Osteoblast (primary cell): ENCODE data around the gene TSPAN8. TPM values are rescaled to one million over a fixed set of nuclear protein-coding genes. Genes with fewer than 3 reads are reported as not detected.

Source experiments
- DNase-seq: peaks from one replicate; pipeline ENCODE4 v3.0.0; 2011; ENCODE audit warnings: low spot score, mixed read lengths; ENCODE audit not compliant: insufficient read length; ENCODE audit errors: missing footprints
- H2AFZ ChIP-seq: 2 replicates; pipeline ENCODE4 v1.6.0; 2011; ENCODE audit warnings: mild to moderate bottlenecking, low read length
- H3K27ac ChIP-seq: 2 replicates; pipeline ENCODE4 v1.5.1; 2011; ENCODE audit warnings: mild to moderate bottlenecking, low read depth, low read length, moderate library complexity
- H3K27me3 ChIP-seq: 2 replicates; pipeline ENCODE4 v1.6.0; 2012; ENCODE audit warnings: mild to moderate bottlenecking, control low read depth, inconsistent platforms, low read length, moderate library complexity; ENCODE audit not compliant: insufficient read depth
- H3K36me3 ChIP-seq: 2 replicates; pipeline ENCODE4 v1.5.1; 2011; ENCODE audit warnings: mild to moderate bottlenecking, low read length, control low read depth, moderate library complexity; ENCODE audit not compliant: insufficient read depth
- H3K4me1 ChIP-seq: 2 replicates; pipeline ENCODE4 v1.5.1; 2011; ENCODE audit warnings: mild to moderate bottlenecking, low read length, control low read depth, moderate library complexity; ENCODE audit not compliant: insufficient read depth
- H3K4me2 ChIP-seq: 2 replicates; pipeline ENCODE4 v1.6.0; 2011; ENCODE audit warnings: mild to moderate bottlenecking, low read length; ENCODE audit not compliant: insufficient read depth
- H3K4me3 ChIP-seq: fragments of 200-600 bp; sonication (generic); 3 replicates; pipeline ENCODE4 v1.5.1; 2012; ENCODE audit warnings: mild to moderate bottlenecking, low read length, inconsistent platforms; ENCODE audit not compliant: insufficient read depth
- H3K79me2 ChIP-seq: 2 replicates; pipeline ENCODE4 v1.6.0; 2012; ENCODE audit warnings: mild to moderate bottlenecking, low read length, control low read depth, inconsistent platforms; ENCODE audit not compliant: insufficient read depth
- H3K9me3 ChIP-seq: 2 replicates; pipeline ENCODE4 v1.5.1; 2011; ENCODE audit warnings: low read depth, low read length, control low read depth
- H4K20me1 ChIP-seq: 2 replicates; pipeline ENCODE4 v1.6.0; 2012; ENCODE audit warnings: mild to moderate bottlenecking, low read length, control low read depth; ENCODE audit not compliant: insufficient read depth
- CTCF ChIP-seq: IDR thresholded peaks from 2 replicates; pipeline ENCODE4 v1.5.1; 2011; ENCODE audit warnings: mild to moderate bottlenecking, low read depth, low read length, moderate library complexity; ENCODE audit errors: extremely low read depth
- total RNA-seq: library from RNA; depleted of rRNA; stranded (reverse); fragments of >200 nt; gene quantifications from 2 replicates; pipeline ENCODE4 v1.2.3, GENCODE V29; 2012

Gene TSPAN8
- total RNA-seq, 1 donor = under 0.01 TPM

- H2AFZ ChIP-seq = no peak overlapping the region
- H3K27me3 ChIP-seq = no peaks in the 10 kb centered on the region
- H3K9me3 ChIP-seq = no peaks in the 10 kb centered on the region
- TF ChIP-seq CTCF = no peak
- H4K20me1 ChIP-seq = no peaks in the 10 kb centered on the region
- no peaks in the 10 kb centered on the region for H3K4me1 ChIP-seq
- no peak for DNase-seq
- no peaks in the 10 kb centered on the region for H3K79me2 ChIP-seq
- no peaks in the 10 kb centered on the region for H3K36me3 ChIP-seq
- no peak overlapping the region for H3K4me2 ChIP-seq
- H3K4me3 ChIP-seq = no peak overlapping the region
- no peak overlapping the region for H3K27ac ChIP-seq
Measured at GRCh38 chr12:71195338-71195896, 37.6 kb upstream of the TSPAN8 start.

- no peaks in the 10 kb centered on the region for H3K36me3 ChIP-seq
- no peak overlapping the region for H3K4me3 ChIP-seq
- H3K4me1 ChIP-seq = no peaks in the 10 kb centered on the region
- H3K79me2 ChIP-seq = no peaks in the 10 kb centered on the region
- no peak for DNase-seq
- no peaks in the 10 kb centered on the region for H3K27me3 ChIP-seq
- H2AFZ ChIP-seq = no peak overlapping the region
- no peak for TF ChIP-seq CTCF
- H3K9me3 ChIP-seq = no peaks in the 10 kb centered on the region
- H4K20me1 ChIP-seq = no peaks in the 10 kb centered on the region
- H3K27ac ChIP-seq = no peak overlapping the region
- no peak overlapping the region for H3K4me2 ChIP-seq
Measured at GRCh38 chr12:71194657-71195056, 36.9 kb upstream of the TSPAN8 start.

- H3K4me1 ChIP-seq = no peaks in the 10 kb centered on the region
- no peaks in the 10 kb centered on the region for H3K36me3 ChIP-seq
- no peak overlapping the region for H2AFZ ChIP-seq
- H3K4me3 ChIP-seq = no peak overlapping the region
- no peaks in the 10 kb centered on the region for H3K9me3 ChIP-seq
- no peak for DNase-seq
- no peaks in the 10 kb centered on the region for H4K20me1 ChIP-seq
- no peaks in the 10 kb centered on the region for H3K27me3 ChIP-seq
- H3K79me2 ChIP-seq = no peaks in the 10 kb centered on the region
- no peak overlapping the region for H3K4me2 ChIP-seq
- no peak for TF ChIP-seq CTCF
- no peak overlapping the region for H3K27ac ChIP-seq
Measured at GRCh38 chr12:71193041-71193440, 35.2 kb upstream of the TSPAN8 start.

- H3K4me1 ChIP-seq = no peaks in the 10 kb centered on the region
- DNase-seq = no peak
Measured at GRCh38 chr12:71191509-71192196, 33.9 kb upstream of the TSPAN8 start.

More at GRCh38 chr12:71191509-71192196, 33.9 kb upstream of the TSPAN8 start:
- no peaks in the 10 kb centered on the region for H3K79me2 ChIP-seq
- H3K4me3 ChIP-seq = no peak overlapping the region
- no peak overlapping the region for H3K27ac ChIP-seq
- H3K9me3 ChIP-seq = no peaks in the 10 kb centered on the region
- no peaks in the 10 kb centered on the region for H3K27me3 ChIP-seq
- no peak for TF ChIP-seq CTCF
- H2AFZ ChIP-seq = no peak overlapping the region
- H3K36me3 ChIP-seq = no peaks in the 10 kb centered on the region
- H4K20me1 ChIP-seq = no peaks in the 10 kb centered on the region
- H3K4me2 ChIP-seq = no peak overlapping the region
